HepG2 (cell line): ENCODE results near the gene SLC6A9. TPM values are rescaled to one million over a fixed set of nuclear protein-coding genes. Genes with fewer than 3 reads are reported as not detected.

Experiments used
- ATAC-seq: fragments of 200-7000 bp; cut with Tn5 transposase; 3 replicates; pipeline ENCODE4 v1.9.1; 2020; ENCODE audit warnings: mild to moderate bottlenecking, moderate library complexity
- BruUV-seq: library from RNA; stranded (reverse); fragments of 400-500 nt; replicated peaks from 2 replicates; lab custom pipeline; 2021; lab: Mats Ljungman, UMichigan
- CTCF ChIA-PET: fragments of 300-600 bp; formaldehyde crosslinking; extraction: SDS; loops from one replicate; lab custom pipeline; 2021; ENCODE audit warnings: low total read pairs, inconsistent platforms, low intra/inter-chr PET ratio; lab: Yijun Ruan, JAX
- POLR2A ChIA-PET: fragments of 350-600 bp; sonication (Branson Sonifier 250); formaldehyde crosslinking; loops from one replicate; lab custom pipeline; 2020; ENCODE audit warnings: antibody characterized with exemption, inconsistent platforms; lab: Yijun Ruan, JAX
- DNase-seq: peaks from one replicate; pipeline ENCODE4 v3.0.0-alpha.2; 2015; ENCODE audit warnings: low spot score
- FAIRE-seq: peaks from 3 replicates; lab custom pipeline; 2011; peaks lifted over from hg19 to GRCh38; lab: Jason Lieb, UNC
- H2AFZ ChIP-seq: one replicate; pipeline ENCODE4 v1.6.1; 2011; ENCODE audit warnings: low read length, inconsistent platforms
- H3K27ac ChIP-seq: fragments of 300-600 bp; 3 replicates; pipeline ENCODE4 v1.8.0; 2011; ENCODE audit warnings: mixed run types, mild to moderate bottlenecking, mixed read lengths, low read length, inconsistent platforms; ENCODE audit not compliant: insufficient read depth; ENCODE audit errors: extremely low read length
- H3K27me3 ChIP-seq, 2 experiments: fragments of 200-600 bp in 1 of 2; 2 replicates in 1 of 2; 3 replicates in 1 of 2; pipeline versions ENCODE4 v1.6.0 to v1.8.0; 2011; ENCODE audit warnings: low read length in 2 of 2, mild to moderate bottlenecking in 2 of 2, moderate library complexity in 2 of 2, inconsistent platforms in 1 of 2; ENCODE audit not compliant: insufficient read depth in 2 of 2, control insufficient read depth in 1 of 2
- H3K36me3 ChIP-seq, 2 experiments: fragments of 200-600 bp in 1 of 2; replicated peaks in 1 of 2; 2 replicates in 1 of 2; 3 replicates in 1 of 2; pipeline versions ENCODE4 v1.5.1 to v1.8.0; 2011; ENCODE audit warnings: low read length in 2 of 2, inconsistent platforms in 1 of 2; ENCODE audit not compliant: insufficient read depth in 2 of 2, control insufficient read depth in 1 of 2
- H3K4me1 ChIP-seq: 2 replicates; pipeline ENCODE4 v1.5.1; 2012; ENCODE audit warnings: low read length, inconsistent platforms; ENCODE audit not compliant: insufficient read depth
- H3K4me2 ChIP-seq: 2 replicates; pipeline ENCODE4 v1.6.0; 2011; ENCODE audit warnings: low read depth, low read length, inconsistent platforms
- H3K4me3 ChIP-seq, 3 experiments: fragments of 200-600 bp in 1 of 3; sonication (generic), shearing (Covaris generic) in 1 of 3; replicated peaks in 1 of 3; 2 replicates each; pipeline ENCODE4 v1.5.1; 2011 to 2016; ENCODE audit warnings: low read length in 3 of 3, inconsistent platforms in 2 of 3, low read depth in 2 of 3, mild to moderate bottlenecking in 2 of 3, control low read depth in 1 of 3, mixed read lengths in 1 of 3; ENCODE audit not compliant: insufficient read depth in 1 of 3
- H3K79me2 ChIP-seq: one replicate; pipeline ENCODE4 v1.6.1; 2011; ENCODE audit warnings: low read length, inconsistent platforms; ENCODE audit not compliant: insufficient read depth
- H3K9ac ChIP-seq: 2 replicates; pipeline ENCODE4 v1.6.0; 2011; ENCODE audit warnings: mild to moderate bottlenecking, low read depth, low read length, inconsistent platforms; ENCODE audit not compliant: insufficient read depth
- H3K9me3 ChIP-seq: 2 replicates; pipeline ENCODE4 v1.5.1; 2012; ENCODE audit warnings: mild to moderate bottlenecking, low read length
- H4K20me1 ChIP-seq: 2 replicates; pipeline ENCODE4 v1.6.0; 2011; ENCODE audit warnings: inconsistent platforms, mild to moderate bottlenecking, low read length, moderate library complexity; ENCODE audit not compliant: insufficient read depth
- EP300 ChIP-seq, 3 experiments: sonication (generic) in 1 of 3; formaldehyde crosslinking in 1 of 3; IDR thresholded peaks; 2 replicates each; pipeline versions ENCODE4 v1.5.1 to v1.6.1; 2011 to 2020; ENCODE audit warnings: low read depth in 2 of 3, low read length in 2 of 3, borderline replicate concordance in 1 of 3, improper control_type of control experiment in 1 of 3, mild to moderate bottlenecking in 1 of 3, missing genetic modification reagents in 1 of 3, moderate library complexity in 1 of 3
- FOXM1 ChIP-seq: sonication (generic); formaldehyde crosslinking; IDR thresholded peaks from 2 replicates; pipeline ENCODE4 v1.5.0; 2020; ENCODE audit warnings: missing genetic modification reagents
- HNRNPL ChIP-seq: fragments of 200-400 bp; formaldehyde crosslinking; IDR thresholded peaks from 2 replicates; pipeline ENCODE4 v1.6.1; 2017; ENCODE audit warnings: mild to moderate bottlenecking, low read depth, low read length
- KLF12 ChIP-seq: sonication (generic); formaldehyde crosslinking; IDR thresholded peaks from 2 replicates; pipeline ENCODE4 v1.4.0; 2020; ENCODE audit warnings: missing genetic modification reagents, borderline replicate concordance
- MAFK ChIP-seq, 2 experiments: IDR thresholded peaks in 1 of 2; conservative IDR thresholded peaks in 1 of 2; 2 replicates each; pipeline ENCODE4 v1.6.1; 2011; ENCODE audit warnings: improper control_type of control experiment in 2 of 2, low read length in 2 of 2
- PHF8 ChIP-seq: sonication (generic); formaldehyde crosslinking; IDR thresholded peaks from 2 replicates; pipeline ENCODE4 v1.5.0; 2020; ENCODE audit warnings: missing genetic modification reagents
- RFX5 ChIP-seq: IDR thresholded peaks from 2 replicates; pipeline ENCODE4 v1.6.1; 2011; ENCODE audit warnings: low read depth, low read length, improper control_type of control experiment
- ZBTB1 ChIP-seq: sonication (generic); formaldehyde crosslinking; IDR thresholded peaks from 2 replicates; pipeline ENCODE4 v1.4.0; 2020; ENCODE audit warnings: missing genetic modification reagents, borderline replicate concordance
- ZFY ChIP-seq: sonication (generic); formaldehyde crosslinking; IDR thresholded peaks from 2 replicates; pipeline ENCODE4 v1.4.0; 2020; ENCODE audit warnings: missing genetic modification reagents
- ZNF333 ChIP-seq: sonication (generic); formaldehyde crosslinking; IDR thresholded peaks from 2 replicates; pipeline ENCODE4 v1.4.0; 2020; ENCODE audit warnings: mild to moderate bottlenecking, missing genetic modification reagents, borderline replicate concordance
- WGBS: methylation state at CpG from one replicate; pipeline ENCODE4 v1.1.6; 2017; ENCODE audit warnings: low lambda C conversion rate; 5-methylcytosine and 5-hydroxymethylcytosine counted together
- in situ Hi-C: cut with HindIII; loops from 2 replicates; pipeline ENCODE4 v1.10.0; 2017; ENCODE audit warnings: low pct_unique_long_range_greater_than_20kb; ENCODE audit not compliant: extremely low pct_ligation_motif_present
- intact Hi-C: fragments of 100-400 bp; cut with micrococcal nuclease; formaldehyde crosslinking; loops from one replicate; pipeline ENCODE4 v1.10.0; 2022; ENCODE audit not compliant: unreplicated experiment
- polyA plus RNA-seq, 8 experiments: library from polyadenylated mRNA; depleted of rRNA in 3 of 8; stranded (reverse) in 7 of 8; unstranded in 1 of 8; fragments of >200 nt; fragmentation: Illumina TruSeq in 4 of 8; extraction: Trizol in 4 of 8; gene quantifications; 2 replicates each; pipeline versions ENCODE4 v1.2.1 to v1.2.3, GENCODE V29; 2011 to 2016; ENCODE audit warnings: low read depth in 4 of 8, missing spikeins in 1 of 8, mixed read lengths in 1 of 8; ENCODE audit not compliant: insufficient read depth in 1 of 8
- total RNA-seq, 5 experiments: library from RNA; depleted of rRNA; stranded (reverse); fragments of >200 nt; fragmentation: Illumina TruSeq; extraction: Trizol; gene quantifications; 2 replicates each; pipeline ENCODE4 v1.2.3, GENCODE V29; 2016; ENCODE audit warnings: low read depth in 1 of 5
- TF ChIP-seq, protein P1 (sequence below): sonication (generic); formaldehyde crosslinking; IDR thresholded peaks from one replicate; pipeline ENCODE4 v1.5.1; 2020; ENCODE audit warnings: mild to moderate bottlenecking, missing genetic modification reagents; ENCODE audit errors: not compliant biosample characterization
- TF ChIP-seq, protein P2 (sequence below): sonication (generic); formaldehyde crosslinking; IDR thresholded peaks from 2 replicates; pipeline ENCODE4 v1.4.0; 2020; ENCODE audit warnings: mild to moderate bottlenecking, low read depth, missing genetic modification reagents
- TF ChIP-seq, protein P3 (sequence below): sonication (generic); formaldehyde crosslinking; IDR thresholded peaks from 2 replicates; pipeline ENCODE4 v1.5.0; 2020; ENCODE audit warnings: mild to moderate bottlenecking, missing genetic modification reagents

SLC6A9 gene
- total and polyA plus RNA-seq, 2 of the 13 experiments (the other 11 are each of a cell fraction or from before 2014, with no cell fraction given), result 8.5 to 9.9 TPM

DNA sequence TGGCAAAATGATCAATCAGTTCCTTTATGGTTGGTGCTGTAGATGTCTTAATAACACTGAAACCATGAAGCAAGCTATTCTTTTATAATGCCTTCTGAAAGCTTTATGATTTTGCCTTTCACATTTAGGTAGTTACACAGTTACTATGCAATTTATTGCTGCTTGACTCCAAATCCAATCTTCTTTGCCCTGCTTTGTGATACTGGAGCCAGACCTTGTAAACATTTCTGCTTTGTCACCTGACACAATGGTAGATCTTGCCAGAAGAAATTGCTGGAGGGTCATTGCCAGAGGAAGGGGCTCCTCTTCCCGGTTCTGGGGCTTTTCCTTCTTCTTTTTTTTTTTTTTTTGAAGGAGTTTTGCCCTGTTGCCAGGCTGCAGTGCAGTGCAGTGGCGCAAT, 46.8 kb upstream of the SLC6A9 start:
- Histone ChIP-seq H2AFZ (no peak overlapping the region), H3K4me1 (no peaks in the 10 kb centered on the region), H4K20me1 (no peaks in the 10 kb centered on the region), H3K4me2 (no peak overlapping the region), H3K9me3 (no peaks in the 10 kb centered on the region), H3K27me3 (peaks cover 0 to 14% of the 10 kb centered on the region in 2 experiments; a peak in 3 of 5 replicates), H3K79me2 (no peaks in the 10 kb centered on the region), H3K36me3 (no peaks in the 10 kb centered on the region), H3K4me3 (no peak overlapping the region), H3K9ac (no peak overlapping the region), H3K27ac (no peak overlapping the region)
- ChIA-PET POLR2A (no interaction called here), CTCF (no interaction called here)
- intact Hi-C loops, result no loop called here
- BruUV-seq, result no TSS peak
- WGBS, result 42% methylated on average over 2 of the region's 2 CpGs
- in situ Hi-C loops, result no loop called here
- ATAC-seq (no peak), FAIRE-seq (no peak), DNase-seq (no peak)
- no peak for TF ChIP-seq HNRNPL
- TF ChIP-seq PHF8 (CRISPR knock-in tag), result no peak
- TF ChIP-seq ZFY, result no peak
- TF ChIP-seq, protein P1, sequence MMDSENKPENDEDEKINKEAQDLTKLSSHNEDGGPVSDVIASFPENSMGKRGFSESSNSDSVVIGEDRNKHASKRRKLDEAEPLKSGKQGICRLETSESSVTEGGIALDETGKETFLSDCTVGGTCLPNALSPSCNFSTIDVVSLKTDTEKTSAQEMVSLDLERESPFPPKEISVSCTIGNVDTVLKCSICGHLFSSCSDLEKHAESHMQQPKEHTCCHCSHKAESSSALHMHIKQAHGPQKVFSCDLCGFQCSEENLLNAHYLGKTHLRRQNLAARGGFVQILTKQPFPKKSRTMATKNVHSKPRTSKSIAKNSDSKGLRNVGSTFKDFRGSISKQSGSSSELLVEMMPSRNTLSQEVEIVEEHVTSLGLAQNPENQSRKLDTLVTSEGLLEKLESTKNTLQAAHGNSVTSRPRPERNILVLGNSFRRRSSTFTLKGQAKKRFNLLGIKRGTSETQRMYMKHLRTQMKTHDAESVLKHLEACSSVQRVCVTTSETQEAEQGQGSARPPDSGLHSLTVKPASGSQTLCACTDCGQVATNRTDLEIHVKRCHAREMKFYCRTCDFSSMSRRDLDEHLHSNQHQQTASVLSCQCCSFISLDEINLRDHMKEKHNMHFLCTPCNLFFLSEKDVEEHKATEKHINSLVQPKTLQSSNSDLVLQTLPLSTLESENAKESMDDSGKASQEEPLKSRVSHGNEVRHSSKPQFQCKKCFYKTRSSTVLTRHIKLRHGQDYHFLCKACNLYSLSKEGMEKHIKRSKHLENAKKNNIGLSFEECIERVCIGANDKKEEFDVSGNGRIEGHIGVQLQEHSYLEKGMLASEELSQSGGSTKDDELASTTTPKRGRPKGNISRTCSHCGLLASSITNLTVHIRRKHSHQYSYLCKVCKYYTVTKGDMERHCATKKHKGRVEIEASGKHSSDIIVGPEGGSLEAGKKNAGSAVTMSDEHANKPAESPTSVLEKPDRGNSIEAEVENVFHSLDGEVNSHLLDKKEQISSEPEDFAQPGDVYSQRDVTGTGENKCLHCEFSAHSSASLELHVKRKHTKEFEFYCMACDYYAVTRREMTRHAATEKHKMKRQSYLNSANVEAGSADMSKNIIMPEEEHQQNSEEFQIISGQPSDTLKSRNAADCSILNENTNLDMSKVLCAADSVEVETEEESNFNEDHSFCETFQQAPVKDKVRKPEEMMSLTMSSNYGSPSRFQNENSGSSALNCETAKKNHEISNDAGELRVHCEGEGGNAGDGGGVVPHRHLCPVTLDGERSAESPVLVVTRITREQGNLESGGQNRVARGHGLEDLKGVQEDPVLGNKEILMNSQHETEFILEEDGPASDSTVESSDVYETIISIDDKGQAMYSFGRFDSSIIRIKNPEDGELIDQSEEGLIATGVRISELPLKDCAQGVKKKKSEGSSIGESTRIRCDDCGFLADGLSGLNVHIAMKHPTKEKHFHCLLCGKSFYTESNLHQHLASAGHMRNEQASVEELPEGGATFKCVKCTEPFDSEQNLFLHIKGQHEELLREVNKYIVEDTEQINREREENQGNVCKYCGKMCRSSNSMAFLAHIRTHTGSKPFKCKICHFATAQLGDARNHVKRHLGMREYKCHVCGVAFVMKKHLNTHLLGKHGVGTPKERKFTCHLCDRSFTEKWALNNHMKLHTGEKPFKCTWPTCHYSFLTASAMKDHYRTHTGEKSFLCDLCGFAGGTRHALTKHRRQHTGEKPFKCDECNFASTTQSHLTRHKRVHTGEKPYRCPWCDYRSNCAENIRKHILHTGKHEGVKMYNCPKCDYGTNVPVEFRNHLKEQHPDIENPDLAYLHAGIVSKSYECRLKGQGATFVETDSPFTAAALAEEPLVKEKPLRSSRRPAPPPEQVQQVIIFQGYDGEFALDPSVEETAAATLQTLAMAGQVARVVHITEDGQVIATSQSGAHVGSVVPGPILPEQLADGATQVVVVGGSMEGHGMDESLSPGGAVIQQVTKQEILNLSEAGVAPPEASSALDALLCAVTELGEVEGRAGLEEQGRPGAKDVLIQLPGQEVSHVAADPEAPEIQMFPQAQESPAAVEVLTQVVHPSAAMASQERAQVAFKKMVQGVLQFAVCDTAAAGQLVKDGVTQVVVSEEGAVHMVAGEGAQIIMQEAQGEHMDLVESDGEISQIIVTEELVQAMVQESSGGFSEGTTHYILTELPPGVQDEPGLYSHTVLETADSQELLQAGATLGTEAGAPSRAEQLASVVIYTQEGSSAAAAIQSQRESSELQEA, result no peak
- TF ChIP-seq ZBTB1 (CRISPR knock-in tag), result no peak
- TF ChIP-seq KLF12, result no peak
- no peak for TF ChIP-seq EP300 (IDR thresholded peaks at IDR 0.05; ENCODE audit: low read depth in 2 of 2, low read length in 2 of 2)
- TF ChIP-seq EP300 (CRISPR knock-in tag; IDR thresholded peaks at IDR 0.05; ENCODE audit: borderline replicate concordance), result no peak
- no peak for TF ChIP-seq FOXM1 (CRISPR knock-in tag)
- TF ChIP-seq, protein P2, sequence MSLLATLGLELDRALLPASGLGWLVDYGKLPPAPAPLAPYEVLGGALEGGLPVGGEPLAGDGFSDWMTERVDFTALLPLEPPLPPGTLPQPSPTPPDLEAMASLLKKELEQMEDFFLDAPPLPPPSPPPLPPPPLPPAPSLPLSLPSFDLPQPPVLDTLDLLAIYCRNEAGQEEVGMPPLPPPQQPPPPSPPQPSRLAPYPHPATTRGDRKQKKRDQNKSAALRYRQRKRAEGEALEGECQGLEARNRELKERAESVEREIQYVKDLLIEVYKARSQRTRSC (CRISPR knock-in tag), result no peak
- no peak for TF ChIP-seq MAFK (conservative IDR thresholded peaks at IDR 0.05 in 1 of 2, IDR thresholded peaks at IDR 0.05 in 1 of 2; ENCODE audit: low read length in 2 of 2)
- TF ChIP-seq, protein P3, sequence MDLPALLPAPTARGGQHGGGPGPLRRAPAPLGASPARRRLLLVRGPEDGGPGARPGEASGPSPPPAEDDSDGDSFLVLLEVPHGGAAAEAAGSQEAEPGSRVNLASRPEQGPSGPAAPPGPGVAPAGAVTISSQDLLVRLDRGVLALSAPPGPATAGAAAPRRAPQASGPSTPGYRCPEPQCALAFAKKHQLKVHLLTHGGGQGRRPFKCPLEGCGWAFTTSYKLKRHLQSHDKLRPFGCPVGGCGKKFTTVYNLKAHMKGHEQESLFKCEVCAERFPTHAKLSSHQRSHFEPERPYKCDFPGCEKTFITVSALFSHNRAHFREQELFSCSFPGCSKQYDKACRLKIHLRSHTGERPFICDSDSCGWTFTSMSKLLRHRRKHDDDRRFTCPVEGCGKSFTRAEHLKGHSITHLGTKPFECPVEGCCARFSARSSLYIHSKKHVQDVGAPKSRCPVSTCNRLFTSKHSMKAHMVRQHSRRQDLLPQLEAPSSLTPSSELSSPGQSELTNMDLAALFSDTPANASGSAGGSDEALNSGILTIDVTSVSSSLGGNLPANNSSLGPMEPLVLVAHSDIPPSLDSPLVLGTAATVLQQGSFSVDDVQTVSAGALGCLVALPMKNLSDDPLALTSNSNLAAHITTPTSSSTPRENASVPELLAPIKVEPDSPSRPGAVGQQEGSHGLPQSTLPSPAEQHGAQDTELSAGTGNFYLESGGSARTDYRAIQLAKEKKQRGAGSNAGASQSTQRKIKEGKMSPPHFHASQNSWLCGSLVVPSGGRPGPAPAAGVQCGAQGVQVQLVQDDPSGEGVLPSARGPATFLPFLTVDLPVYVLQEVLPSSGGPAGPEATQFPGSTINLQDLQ, result no peak
- TF ChIP-seq ZNF333, result no peak
- TF ChIP-seq RFX5, result no peak
